Measurements from ENCODE around the gene GALNT2. TPM values are rescaled to one million over a fixed set of nuclear protein-coding genes. Genes with fewer than 3 reads are reported as not detected.

Gene GALNT2
- total and polyA plus RNA-seq, 10 of the 15 experiments (the other 5 are each of a cell fraction or from before 2014, with no cell fraction given): 0.52 to 27.7 (median 16.3) TPM

GRCh38 chr1:230091473-230092231 is 24.6 kb downstream of the GALNT2 start:
- SMC1A ChIA-PET (ENCODE audit: uncharacterized antibody, unreplicated experiment): interaction anchor here (0.6 to 1.4 kb wide), 3 partner anchors 14 to 343 kb away, joined by 3 to 4 read pairs (median 3); no protein-coding TSS in a partner anchor
- Histone ChIP-seq H3K79me2 (ENCODE audit: control insufficient read depth, insufficient read depth, low read length) (peaks cover 2% of the 10 kb centered on the region), H3K9ac (ENCODE audit: control insufficient read depth, insufficient read depth, low read length) (no peak overlapping the region), H3K36me3 (ENCODE audit: control insufficient read depth in 2 of 2, insufficient read depth in 2 of 2, low read length in 1 of 2) (peaks cover 0 to 5% of the 10 kb centered on the region in 2 experiments; a peak in 2 of 4 replicates), H3K4me2 (ENCODE audit: control insufficient read depth, insufficient read depth) (no peak overlapping the region), H3K4me3 (no peak overlapping the region), H3K27me3 (replicated peaks in 1 of 2; ENCODE audit: control insufficient read depth in 2 of 2, insufficient read depth in 2 of 2, low read length in 1 of 2) (no peaks in the 10 kb centered on the region), H2AFZ (ENCODE audit: control insufficient read depth, low read depth, low read length) (no peak overlapping the region), H3K4me1 (ENCODE audit: control insufficient read depth, insufficient read depth, low read length) (no peaks in the 10 kb centered on the region), H3K9me3 (replicated peaks; ENCODE audit: control insufficient read depth, insufficient read depth, low read length) (no peaks in the 10 kb centered on the region), H3K27ac (ENCODE audit: control insufficient read depth, insufficient read depth) (no peak overlapping the region), H4K20me1 (ENCODE audit: control insufficient read depth, insufficient read depth) (no peaks in the 10 kb centered on the region)
- no peak for FAIRE-seq
- POLR2A ChIA-PET: interaction anchor here (1.1 kb wide), 1 partner anchor 10 kb away, joined by 7 read pairs; no protein-coding TSS in a partner anchor
- DNase-seq (ENCODE audit: low read depth, low spot score): no peak
- intact Hi-C loops (cut with micrococcal nuclease; ENCODE audit: unreplicated experiment): no loop called here
- BruUV-seq (replicated peaks): no TSS peak
- CTCF ChIA-PET: interaction anchor here (1.0 kb wide), 1 partner anchor 13 kb away, joined by 4 read pairs; no protein-coding TSS in a partner anchor
- no peak for TF ChIP-seq BMI1 (IDR thresholded peaks at IDR 0.05; ENCODE audit: borderline replicate concordance)
- RAD21 ChIA-PET (ENCODE audit: unreplicated experiment): interaction anchor here (1.9 kb wide), 1 partner anchor 13 kb away, joined by 7 read pairs; no protein-coding TSS in a partner anchor
- ATAC-seq: no peak
- in situ Hi-C loops (cut with MboI): no loop called here
- WGBS (ENCODE audit: insufficient coverage, insufficient replicate concordance, low lambda C conversion rate, missing lambda C conversion rate): 99% methylated on average over 12 of the region's 12 CpGs

GRCh38 chr1:230094746-230095145 is 27.7 kb downstream of the GALNT2 start:
- RAD21 ChIA-PET (ENCODE audit: unreplicated experiment): interaction anchor here (0.9 kb wide), 1 partner anchor 25 kb away, joined by 3 read pairs; no protein-coding TSS in a partner anchor
- no peak for DNase-seq (ENCODE audit: low read depth, low spot score)
- SMC1A ChIA-PET (ENCODE audit: uncharacterized antibody, unreplicated experiment): interaction anchor here (1.0 kb wide), 1 partner anchor 10 kb away, joined by 3 read pairs; no protein-coding TSS in a partner anchor
- H3K27me3 ChIP-seq (replicated peaks in 1 of 2; ENCODE audit: control insufficient read depth in 2 of 2, insufficient read depth in 2 of 2, low read length in 1 of 2): no peaks in the 10 kb centered on the region
- BruUV-seq (replicated peaks): no TSS peak
- H3K27ac ChIP-seq (ENCODE audit: control insufficient read depth, insufficient read depth): no peak overlapping the region
- H3K9ac ChIP-seq (ENCODE audit: control insufficient read depth, insufficient read depth, low read length): no peak overlapping the region
- no peaks in the 10 kb centered on the region for H3K9me3 ChIP-seq (replicated peaks; ENCODE audit: control insufficient read depth, insufficient read depth, low read length)
- no peak overlapping the region for H2AFZ ChIP-seq (ENCODE audit: control insufficient read depth, low read depth, low read length)
- no peaks in the 10 kb centered on the region; the same call in none of the 2 replicates for H3K79me2 ChIP-seq (ENCODE audit: control insufficient read depth, insufficient read depth, low read length)
- no peak overlapping the region for H3K4me2 ChIP-seq (ENCODE audit: control insufficient read depth, insufficient read depth)
- WGBS (ENCODE audit: insufficient coverage, insufficient replicate concordance, low lambda C conversion rate, missing lambda C conversion rate): 89% methylated on average over 14 of the region's 14 CpGs
- CTCF ChIA-PET: interaction anchor here (1.9 kb wide), 1 partner anchor 55 kb away, joined by 4 read pairs; no protein-coding TSS in a partner anchor
- no peak for FAIRE-seq
- POLR2A ChIA-PET: no interaction called here
- no peaks in the 10 kb centered on the region for H4K20me1 ChIP-seq (ENCODE audit: control insufficient read depth, insufficient read depth)
- in situ Hi-C loops (cut with MboI): no loop called here
- intact Hi-C loops (cut with micrococcal nuclease; ENCODE audit: unreplicated experiment): no loop called here
- H3K4me3 ChIP-seq: no peak overlapping the region
- H3K36me3 ChIP-seq (ENCODE audit: control insufficient read depth in 2 of 2, insufficient read depth in 2 of 2, low read length in 1 of 2): peaks cover 3 to 5% of the 10 kb centered on the region in 2 experiments; a peak in 2 of 4 replicates
- H3K4me1 ChIP-seq (ENCODE audit: control insufficient read depth, insufficient read depth, low read length): no peaks in the 10 kb centered on the region
- no peak for ATAC-seq
- TF ChIP-seq YY1 (IDR thresholded peaks at IDR 0.05; ENCODE audit: low read depth, low read length): no peak
- no peak for TF ChIP-seq HDAC2 (IDR thresholded peaks at IDR 0.05)
- no peak for TF ChIP-seq RBBP5 (conservative IDR thresholded peaks at IDR 0.05)
- TF ChIP-seq, protein P1, sequence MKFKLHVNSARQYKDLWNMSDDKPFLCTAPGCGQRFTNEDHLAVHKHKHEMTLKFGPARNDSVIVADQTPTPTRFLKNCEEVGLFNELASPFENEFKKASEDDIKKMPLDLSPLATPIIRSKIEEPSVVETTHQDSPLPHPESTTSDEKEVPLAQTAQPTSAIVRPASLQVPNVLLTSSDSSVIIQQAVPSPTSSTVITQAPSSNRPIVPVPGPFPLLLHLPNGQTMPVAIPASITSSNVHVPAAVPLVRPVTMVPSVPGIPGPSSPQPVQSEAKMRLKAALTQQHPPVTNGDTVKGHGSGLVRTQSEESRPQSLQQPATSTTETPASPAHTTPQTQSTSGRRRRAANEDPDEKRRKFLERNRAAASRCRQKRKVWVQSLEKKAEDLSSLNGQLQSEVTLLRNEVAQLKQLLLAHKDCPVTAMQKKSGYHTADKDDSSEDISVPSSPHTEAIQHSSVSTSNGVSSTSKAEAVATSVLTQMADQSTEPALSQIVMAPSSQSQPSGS (IDR thresholded peaks at IDR 0.05; ENCODE audit: low read length): no peak
- no peak for TF ChIP-seq GABPA (IDR thresholded peaks at IDR 0.05; ENCODE audit: low read depth)
- TF ChIP-seq ETV6 (conservative IDR thresholded peaks at IDR 0.05 in 1 of 2, IDR thresholded peaks at IDR 0.05 in 1 of 2; ENCODE audit: borderline replicate concordance in 1 of 2, low read depth in 1 of 2): no peak
- no peak for TF ChIP-seq ATF3 (IDR thresholded peaks at IDR 0.05; ENCODE audit: borderline replicate concordance, extremely low read depth, low read depth, low read length)
- no peak for TF ChIP-seq POLR2AphosphoS5 (IDR thresholded peaks at IDR 0.05; ENCODE audit: low read length)
- TF ChIP-seq IKZF1 (conservative IDR thresholded peaks at IDR 0.05): no peak
- no peak for TF ChIP-seq IRF3 (IDR thresholded peaks at IDR 0.05)
- no peak for TF ChIP-seq STAT1 (conservative IDR thresholded peaks at IDR 0.05)
- no peak for TF ChIP-seq POLR2AphosphoS2 (IDR thresholded peaks at IDR 0.05; ENCODE audit: low read depth, low read length)
- no peak for TF ChIP-seq SUPT20H (IDR thresholded peaks at IDR 0.05; ENCODE audit: borderline replicate concordance, control insufficient read depth, low read depth, low read length)
